Measurements from ENCODE around the gene QSOX1. TPM values are rescaled to one million over a fixed set of nuclear protein-coding genes. Genes with fewer than 3 reads are reported as not detected.

Gene QSOX1
- total RNA-seq, 1 donor from 2014 or later = 202 TPM

DNA sequence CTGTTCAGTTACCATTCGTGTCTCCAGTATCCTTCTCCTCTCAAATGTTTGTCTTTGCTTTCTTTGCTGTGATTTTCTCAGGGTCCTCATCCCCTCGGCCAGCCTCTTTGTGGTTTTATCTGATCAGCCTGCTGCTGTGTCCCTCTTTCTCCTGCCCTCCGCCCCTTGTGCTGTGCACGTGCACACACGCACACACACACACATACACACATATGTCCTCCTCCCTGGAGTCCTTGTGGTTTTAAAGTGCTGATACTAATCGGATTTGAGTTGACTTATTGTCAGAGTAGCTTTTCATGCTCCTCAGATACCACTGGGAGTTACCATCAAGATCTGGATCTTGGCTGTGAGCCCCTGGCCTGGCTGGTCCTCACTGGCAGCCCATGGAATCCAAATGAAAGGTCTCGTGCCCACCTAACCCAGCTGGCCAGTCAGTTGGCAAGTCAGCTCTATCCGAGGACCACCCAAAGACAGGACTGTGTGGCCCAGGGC, 34.1 kb downstream of the QSOX1 start:
- DNase-seq (ENCODE audit: low read depth) = no peak
- no peak overlapping the region for H3K4me3 ChIP-seq (ENCODE audit: low read depth, low read length)
- TF ChIP-seq, protein P1, sequence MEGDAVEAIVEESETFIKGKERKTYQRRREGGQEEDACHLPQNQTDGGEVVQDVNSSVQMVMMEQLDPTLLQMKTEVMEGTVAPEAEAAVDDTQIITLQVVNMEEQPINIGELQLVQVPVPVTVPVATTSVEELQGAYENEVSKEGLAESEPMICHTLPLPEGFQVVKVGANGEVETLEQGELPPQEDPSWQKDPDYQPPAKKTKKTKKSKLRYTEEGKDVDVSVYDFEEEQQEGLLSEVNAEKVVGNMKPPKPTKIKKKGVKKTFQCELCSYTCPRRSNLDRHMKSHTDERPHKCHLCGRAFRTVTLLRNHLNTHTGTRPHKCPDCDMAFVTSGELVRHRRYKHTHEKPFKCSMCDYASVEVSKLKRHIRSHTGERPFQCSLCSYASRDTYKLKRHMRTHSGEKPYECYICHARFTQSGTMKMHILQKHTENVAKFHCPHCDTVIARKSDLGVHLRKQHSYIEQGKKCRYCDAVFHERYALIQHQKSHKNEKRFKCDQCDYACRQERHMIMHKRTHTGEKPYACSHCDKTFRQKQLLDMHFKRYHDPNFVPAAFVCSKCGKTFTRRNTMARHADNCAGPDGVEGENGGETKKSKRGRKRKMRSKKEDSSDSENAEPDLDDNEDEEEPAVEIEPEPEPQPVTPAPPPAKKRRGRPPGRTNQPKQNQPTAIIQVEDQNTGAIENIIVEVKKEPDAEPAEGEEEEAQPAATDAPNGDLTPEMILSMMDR (IDR thresholded peaks at IDR 0.05; ENCODE audit: insufficient read depth, low read length, poor library complexity, severe bottlenecking) = no peak
- H3K36me3 ChIP-seq (ENCODE audit: control insufficient read depth, insufficient read depth, low read length) = no peaks in the 10 kb centered on the region
- H3K27me3 ChIP-seq (ENCODE audit: control insufficient read depth, insufficient read depth, low read length) = no peaks in the 10 kb centered on the region

DNA sequence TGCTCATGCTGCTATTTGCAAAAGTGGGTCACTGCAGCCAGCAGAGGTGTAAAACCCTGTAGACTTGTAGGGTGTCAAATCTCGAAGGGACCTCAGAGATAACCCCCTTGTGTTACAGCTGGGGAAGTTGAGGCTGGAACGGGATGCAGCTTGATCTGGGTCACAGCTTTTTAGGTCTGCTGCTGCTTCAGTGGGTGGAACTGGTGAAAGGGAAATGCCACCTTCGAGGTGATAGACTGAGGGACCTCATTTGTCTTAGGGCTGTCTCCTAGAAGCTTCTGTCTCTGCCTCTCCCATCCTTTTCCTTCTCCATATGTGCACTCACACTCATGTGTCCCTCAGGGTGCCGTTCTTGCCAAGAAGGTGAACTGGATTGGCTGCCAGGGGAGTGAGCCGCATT, 35.4 kb downstream of the QSOX1 start:
- TF ChIP-seq, protein P1 (IDR thresholded peaks at IDR 0.05; ENCODE audit: insufficient read depth, low read length, poor library complexity, severe bottlenecking) = no peak
- Histone ChIP-seq H3K27me3 (ENCODE audit: control insufficient read depth, insufficient read depth, low read length) (no peaks in the 10 kb centered on the region), H3K36me3 (ENCODE audit: control insufficient read depth, insufficient read depth, low read length) (no peaks in the 10 kb centered on the region)

DNA sequence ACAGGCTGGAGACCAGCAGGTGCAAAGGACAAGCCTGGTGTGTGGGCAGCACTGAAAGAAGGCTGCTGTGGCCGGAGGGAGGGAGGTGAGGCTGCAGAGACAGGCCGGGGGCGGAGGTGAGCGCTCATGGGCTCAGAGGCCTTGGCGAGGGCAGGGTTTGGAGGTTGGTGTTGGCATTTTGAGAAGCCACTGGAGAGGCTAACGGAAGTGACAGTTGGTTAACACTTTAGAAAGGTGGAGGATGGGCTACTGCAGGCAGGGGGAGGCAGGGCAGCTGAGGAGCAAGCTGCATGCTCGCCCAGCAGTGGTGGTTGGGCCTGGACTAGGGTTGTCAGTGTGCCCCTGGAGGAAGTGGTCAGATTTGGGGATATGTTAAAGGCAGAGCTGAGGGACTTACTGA, 37.5 kb downstream of the QSOX1 start:
- DNase-seq (ENCODE audit: low read depth) = no peak
- Histone ChIP-seq H3K4me3 (ENCODE audit: low read depth, low read length) (no peak overlapping the region), H3K27me3 (ENCODE audit: control insufficient read depth, insufficient read depth, low read length) (no peaks in the 10 kb centered on the region), H3K36me3 (ENCODE audit: control insufficient read depth, insufficient read depth, low read length) (no peaks in the 10 kb centered on the region)
- TF ChIP-seq, protein P1 (IDR thresholded peaks at IDR 0.05; ENCODE audit: insufficient read depth, low read length, poor library complexity, severe bottlenecking) = no peak

More for the DNA sequence above, 35.4 kb downstream of the QSOX1 start:
- DNase-seq (ENCODE audit: low read depth) = no peak
- H3K4me3 ChIP-seq (ENCODE audit: low read depth, low read length) = no peak overlapping the region

DNA sequence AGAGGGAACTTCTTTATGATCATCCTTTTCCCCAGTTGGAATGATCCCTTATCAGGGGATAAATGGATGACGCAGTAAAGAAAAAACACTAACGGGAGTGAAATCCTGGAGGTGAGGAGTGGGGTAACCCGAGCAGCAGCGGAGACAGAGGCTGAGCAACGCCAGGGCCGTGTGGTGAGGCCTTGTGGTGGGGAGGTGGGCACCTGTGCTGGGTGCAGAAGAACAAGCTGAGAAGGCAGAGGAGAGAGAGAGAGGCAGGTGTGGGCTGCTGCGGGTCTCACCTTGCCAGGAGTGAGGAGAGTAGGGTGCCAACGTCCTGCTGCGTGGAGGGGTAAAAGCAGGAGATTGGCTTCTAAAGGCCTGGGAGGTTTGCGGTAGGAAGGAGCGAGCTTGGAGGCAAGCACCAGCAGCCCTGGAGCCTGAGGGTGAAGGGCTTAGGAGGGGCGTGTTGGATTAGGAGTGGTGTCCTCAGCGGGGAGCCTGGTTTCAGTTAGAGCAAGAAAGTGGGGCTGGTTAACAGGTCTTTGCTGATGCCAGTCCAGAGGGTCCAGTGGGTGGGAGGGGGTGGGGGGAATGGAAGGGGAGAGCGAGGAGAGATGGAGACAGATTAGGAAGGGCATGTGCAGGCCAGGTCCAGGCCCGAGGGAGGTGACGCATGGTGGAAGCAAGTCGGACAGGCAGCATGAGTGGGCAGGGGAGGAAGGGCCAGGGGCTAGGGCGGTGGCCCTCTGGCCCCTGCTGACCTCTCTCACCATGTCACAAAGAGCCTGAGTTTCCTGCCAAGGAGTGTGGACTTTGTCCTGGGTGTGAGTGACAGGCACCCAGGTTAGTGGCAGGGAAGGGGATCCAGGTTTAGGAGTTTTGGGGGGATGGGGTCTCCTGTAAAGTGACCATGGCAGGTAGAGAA, 38.7 kb downstream of the QSOX1 start:
- Histone ChIP-seq H3K27me3 (ENCODE audit: control insufficient read depth, insufficient read depth, low read length) (no peaks in the 10 kb centered on the region), H3K36me3 (ENCODE audit: control insufficient read depth, insufficient read depth, low read length) (no peaks in the 10 kb centered on the region), H3K4me3 (ENCODE audit: low read depth, low read length) (no peak overlapping the region)
- no peak for DNase-seq (ENCODE audit: low read depth)
- TF ChIP-seq, protein P1 (IDR thresholded peaks at IDR 0.05; ENCODE audit: insufficient read depth, low read length, poor library complexity, severe bottlenecking) = no peak

DNA sequence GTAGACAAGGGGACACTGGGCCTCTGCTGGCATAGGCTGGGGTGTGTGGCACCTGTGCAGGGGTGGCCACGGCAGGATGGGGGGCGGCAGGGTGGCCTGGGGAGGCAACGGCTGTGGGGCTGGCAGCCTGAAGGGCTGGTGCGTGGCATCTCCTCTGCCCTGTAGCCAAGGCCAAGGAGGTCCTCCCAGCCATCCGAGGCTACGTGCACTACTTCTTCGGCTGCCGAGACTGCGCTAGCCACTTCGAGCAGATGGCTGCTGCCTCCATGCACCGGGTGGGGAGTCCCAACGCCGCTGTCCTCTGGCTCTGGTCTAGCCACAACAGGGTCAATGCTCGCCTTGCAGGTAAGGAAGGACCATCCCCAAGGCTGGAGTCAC, 39.4 kb downstream of the QSOX1 start:
- no peaks in the 10 kb centered on the region for H3K36me3 ChIP-seq (ENCODE audit: control insufficient read depth, insufficient read depth, low read length)
- TF ChIP-seq, protein P1 (IDR thresholded peaks at IDR 0.05; ENCODE audit: insufficient read depth, low read length, poor library complexity, severe bottlenecking) = no peak
- no peak overlapping the region for H3K4me3 ChIP-seq (ENCODE audit: low read depth, low read length)
- no peaks in the 10 kb centered on the region for H3K27me3 ChIP-seq (ENCODE audit: control insufficient read depth, insufficient read depth, low read length)
- DNase-seq (ENCODE audit: low read depth) = no peak

Data from kidney epithelial cell (primary cell).